ENCODE data around the gene DENND11.
A peak's percentile ranks its signal among the peaks of the same experiment; 100 is the strongest.

DENND11 gene

GRCh38 chr7:141702047-141702567 is at the start of gene DENND11:
Gene DENND11, minus strand, starts transcription at chr7:141702166. Its CDS starts 13 bp downstream, at chr7:141702153.
- no peak for TF ChIP-seq CTCF (IDR thresholded peaks at IDR 0.05; ENCODE audit: borderline replicate concordance, insufficient read depth, low read depth, low read length)
- peak within 1 kb of the TSS; percentile 70 for H3K4me3 ChIP-seq (ENCODE audit: low read depth, low read length)

GRCh38 chr7:141748396-141748795 is 46.4 kb upstream of the DENND11 start:
- TF ChIP-seq CTCF (IDR thresholded peaks at IDR 0.05; ENCODE audit: borderline replicate concordance, insufficient read depth, low read depth, low read length) = no peak
- H3K4me3 ChIP-seq (ENCODE audit: low read depth, low read length) = no peak overlapping the region

- TF ChIP-seq CTCF (IDR thresholded peaks at IDR 0.05; ENCODE audit: borderline replicate concordance, insufficient read depth, low read depth, low read length) = no peak
Observed at GRCh38 chr7:141744131-141744530, 42.2 kb upstream of the DENND11 start.

GRCh38 chr7:141742229-141742628 is 40.3 kb upstream of the DENND11 start:
- no peak for TF ChIP-seq CTCF (IDR thresholded peaks at IDR 0.05; ENCODE audit: borderline replicate concordance, insufficient read depth, low read depth, low read length)
- no peak overlapping the region for H3K4me3 ChIP-seq (ENCODE audit: low read depth, low read length)

More at GRCh38 chr7:141744131-141744530, 42.2 kb upstream of the DENND11 start:
- H3K4me3 ChIP-seq (ENCODE audit: low read depth, low read length) = no peak overlapping the region

GRCh38 chr7:141739250-141739649 is 37.3 kb upstream of the DENND11 start:
- no peak for TF ChIP-seq CTCF (IDR thresholded peaks at IDR 0.05; ENCODE audit: borderline replicate concordance, insufficient read depth, low read depth, low read length)
- H3K4me3 ChIP-seq (ENCODE audit: low read depth, low read length) = peak overlapping the region; percentile 95

- peak overlapping the region; percentile 95 for H3K4me3 ChIP-seq (ENCODE audit: low read depth, low read length)
- TF ChIP-seq CTCF (IDR thresholded peaks at IDR 0.05; ENCODE audit: borderline replicate concordance, insufficient read depth, low read depth, low read length) = no peak
Observed at GRCh38 chr7:141738592-141739013, 36.6 kb upstream of the DENND11 start.

GRCh38 chr7:141737836-141738591 is 36.0 kb upstream of the DENND11 start, which contains the start of gene SSBP1:
Gene SSBP1, plus strand, starts transcription at chr7:141738358. Its CDS starts 809 bp downstream, at chr7:141739167.
- TF ChIP-seq CTCF (IDR thresholded peaks at IDR 0.05; ENCODE audit: borderline replicate concordance, insufficient read depth, low read depth, low read length) = peak; percentile 75
- peak within 1 kb of the TSS; percentile 95 for H3K4me3 ChIP-seq (ENCODE audit: low read depth, low read length)
